Measurements from ENCODE around the gene STX17. TPM values are rescaled to one million over a fixed set of nuclear protein-coding genes. Genes with fewer than 3 reads are reported as not detected.

Gene STX17
- total RNA-seq, 1 experiment from 2014 or later = 9.4 TPM

- peak; percentile 27 for DNase-seq (ENCODE audit: low read depth)
Observed at GRCh38 chr9:99905833-99906402, 536 bp upstream of the STX17 start.

- DNase-seq (ENCODE audit: low read depth) = no peak
Observed at GRCh38 chr9:99907208-99907532, 716 bp downstream of the STX17 start.

GRCh38 chr9:99911600-99911999, 5.1 kb downstream of the STX17 start:
- DNase-seq (ENCODE audit: low read depth) = no peak

- no peak for DNase-seq (ENCODE audit: low read depth)
Observed at GRCh38 chr9:99916650-99917049, 10.2 kb downstream of the STX17 start.

GRCh38 chr9:99918134-99918533, 11.7 kb downstream of the STX17 start:
- DNase-seq (ENCODE audit: low read depth) = no peak

- no peak for DNase-seq (ENCODE audit: low read depth)
Observed at GRCh38 chr9:99919930-99920329, 13.5 kb downstream of the STX17 start.

GRCh38 chr9:99921875-99922710, 15.6 kb downstream of the STX17 start:
- no peak for DNase-seq (ENCODE audit: low read depth)

GRCh38 chr9:99922711-99923030, 16.2 kb downstream of the STX17 start:
- no peak for DNase-seq (ENCODE audit: low read depth)

- no peak for DNase-seq (ENCODE audit: low read depth)
Observed at GRCh38 chr9:99925541-99925940, 19.1 kb downstream of the STX17 start.

GRCh38 chr9:99929652-99930051, 23.2 kb downstream of the STX17 start:
- no peak for DNase-seq (ENCODE audit: low read depth)

- DNase-seq (ENCODE audit: low read depth) = no peak
Observed at GRCh38 chr9:99931155-99931840, 24.8 kb downstream of the STX17 start.

GRCh38 chr9:99936947-99937587, 30.6 kb downstream of the STX17 start:
- no peak for DNase-seq (ENCODE audit: low read depth)

GRCh38 chr9:99947395-99947794, 40.9 kb downstream of the STX17 start:
- no peak for DNase-seq (ENCODE audit: low read depth)

GRCh38 chr9:99948482-99948881, 42.0 kb downstream of the STX17 start:
- no peak for DNase-seq (ENCODE audit: low read depth)

GRCh38 chr9:99948896-99949295, 42.4 kb downstream of the STX17 start:
- DNase-seq (ENCODE audit: low read depth) = peak; percentile 16

- DNase-seq (ENCODE audit: low read depth) = no peak
Observed at GRCh38 chr9:99953861-99954507, 47.5 kb downstream of the STX17 start.

GRCh38 chr9:99954819-99955218, 48.4 kb downstream of the STX17 start:
- no peak for DNase-seq (ENCODE audit: low read depth)

GRCh38 chr9:99955606-99956005, 49.2 kb downstream of the STX17 start:
- DNase-seq (ENCODE audit: low read depth) = no peak

- peak; percentile 38 for DNase-seq (ENCODE audit: low read depth)
Observed at GRCh38 chr9:99962680-99963261, 56.3 kb downstream of the STX17 start.

- DNase-seq (ENCODE audit: low read depth) = no peak
Observed at GRCh38 chr9:99964336-99964735, 57.9 kb downstream of the STX17 start.

GRCh38 chr9:99966001-99966400, 59.5 kb downstream of the STX17 start:
- DNase-seq (ENCODE audit: low read depth) = no peak
